SK-N-SH (cell line): ENCODE data around the gene MRPL18. TPM values are rescaled to one million over a fixed set of nuclear protein-coding genes. Genes with fewer than 3 reads are reported as not detected.

ENCODE experiments used
- CTCF ChIA-PET: fragments of 300-600, 350-600 bp; formaldehyde crosslinking; extraction: SDS; loops from one replicate; lab custom pipeline; 2021; lab: Yijun Ruan, JAX
- POLR2A ChIA-PET: fragments of 350-600 bp; sonication (Branson Sonifier 250); formaldehyde crosslinking; extraction: SDS; loops from one replicate; lab custom pipeline; 2020; ENCODE audit warnings: antibody characterized with exemption, inconsistent platforms; lab: Yijun Ruan, JAX
- DNase-seq: peaks from one replicate; pipeline ENCODE4 v3.0.0; 2012
- H2AFZ ChIP-seq: fragments of 200-600 bp; sonication (generic); 2 replicates; pipeline ENCODE4 v1.8.1; 2016; ENCODE audit warnings: antibody characterized with exemption, mild to moderate bottlenecking, low read depth
- H3F3A ChIP-seq: fragments of 200-600 bp; sonication (generic); replicated peaks from 2 replicates; pipeline ENCODE3; 2016; ENCODE audit warnings: antibody characterized with exemption, mild to moderate bottlenecking; ENCODE audit not compliant: insufficient read depth
- H3K27ac ChIP-seq, 2 experiments: fragments of 200-500 bp in 1 of 2; fragments of 200-600 bp in 1 of 2; sonication (Bioruptor generic) in 1 of 2; sonication (generic), shearing (Covaris generic) in 1 of 2; 2 replicates each; pipeline versions ENCODE4 v1.5.1 to v1.6.1; 2014 to 2016; ENCODE audit warnings: low read depth in 2 of 2, inconsistent platforms in 1 of 2, low read length in 1 of 2, mild to moderate bottlenecking in 1 of 2, mixed read lengths in 1 of 2
- H3K27me3 ChIP-seq: fragments of 200-600 bp; sonication (generic), shearing (Covaris generic); 2 replicates; pipeline ENCODE4 v1.6.1; 2016; ENCODE audit warnings: mixed run types; ENCODE audit not compliant: insufficient read depth
- H3K36me3 ChIP-seq, 2 experiments: fragments of 200-500 bp in 1 of 2; fragments of 200-600 bp in 1 of 2; sonication (Bioruptor generic) in 1 of 2; sonication (generic) in 1 of 2; replicated peaks in 1 of 2; 2 replicates each; pipeline versions ENCODE3 to v1.5.1; 2014 to 2016; ENCODE audit warnings: low read length in 1 of 2, mild to moderate bottlenecking in 1 of 2; ENCODE audit not compliant: insufficient read depth in 2 of 2, control insufficient read depth in 1 of 2
- H3K4me1 ChIP-seq, 2 experiments: fragments of 200-500 bp in 1 of 2; fragments of 200-600 bp in 1 of 2; sonication (Bioruptor generic) in 1 of 2; sonication (generic), shearing (Covaris generic) in 1 of 2; 2 replicates each; pipeline versions ENCODE4 v1.5.1 to v1.6.1; 2014 to 2016; ENCODE audit warnings: low read depth in 1 of 2, low read length in 1 of 2, mixed run types in 1 of 2; ENCODE audit not compliant: insufficient read depth in 2 of 2, control insufficient read depth in 1 of 2
- H3K4me2 ChIP-seq: fragments of 200-600 bp; sonication (generic), shearing (Covaris generic); 2 replicates; pipeline ENCODE4 v1.6.1; 2017; ENCODE audit warnings: mixed run types
- H3K4me3 ChIP-seq, 2 experiments: fragments of 200-500 bp in 1 of 2; fragments of 200-600 bp in 1 of 2; sonication (Bioruptor generic) in 1 of 2; sonication (generic), shearing (Covaris generic) in 1 of 2; 2 replicates each; pipeline versions ENCODE4 v1.5.1 to v1.8.1; 2014 to 2016; ENCODE audit warnings: low read depth in 2 of 2, inconsistent platforms in 1 of 2, low read length in 1 of 2, mild to moderate bottlenecking in 1 of 2, mixed read lengths in 1 of 2, moderate library complexity in 1 of 2
- H3K79me2 ChIP-seq: fragments of 200-600 bp; sonication (generic); 2 replicates; pipeline ENCODE4 v1.8.1; 2017; ENCODE audit warnings: mild to moderate bottlenecking; ENCODE audit not compliant: insufficient read depth
- H3K9ac ChIP-seq: fragments of 200-600 bp; sonication (generic); 2 replicates; pipeline ENCODE4 v1.6.1; 2017; ENCODE audit warnings: mixed run types
- H3K9me2 ChIP-seq: fragments of 200-600 bp; sonication (generic); 2 replicates; pipeline ENCODE4 v1.6.1; 2017; ENCODE audit warnings: mixed run types
- H3K9me3 ChIP-seq: fragments of 200-600 bp; sonication (generic); 2 replicates; pipeline ENCODE4 v1.6.1; 2017; ENCODE audit warnings: mixed run types, mild to moderate bottlenecking, moderate library complexity
- H4K20me1 ChIP-seq: fragments of 200-600 bp; sonication (generic); 2 replicates; pipeline ENCODE4 v1.6.1; 2017; ENCODE audit warnings: mild to moderate bottlenecking, mixed run types; ENCODE audit not compliant: insufficient read depth
- CHD2 ChIP-seq: fragments of 150-350 bp; IDR thresholded peaks from 2 replicates; pipeline ENCODE4 v1.6.1; 2018; ENCODE audit warnings: low read length; ENCODE audit not compliant: partially characterized antibody
- CTCF ChIP-seq: fragments of 200-600 bp; sonication (generic); IDR thresholded peaks from 2 replicates; pipeline ENCODE4 v1.6.1; 2017; ENCODE audit warnings: antibody characterized with exemption, mild to moderate bottlenecking, moderate library complexity
- EZH2phosphoT487 ChIP-seq: fragments of 200-600 bp; sonication (generic); IDR thresholded peaks from 2 replicates; pipeline ENCODE4 v1.6.1; 2017; ENCODE audit warnings: low read depth, mixed run types, mild to moderate bottlenecking, antibody characterized with exemption, moderate library complexity, borderline replicate concordance
- FOSL2 ChIP-seq: IDR thresholded peaks from 2 replicates; pipeline ENCODE4 v1.4.0; 2012; ENCODE audit warnings: low read depth, mild to moderate bottlenecking, moderate library complexity, borderline replicate concordance
- GABPA ChIP-seq: IDR thresholded peaks from 2 replicates; pipeline ENCODE4 v1.4.0; 2012; ENCODE audit warnings: low read depth, mild to moderate bottlenecking
- MXI1 ChIP-seq: IDR thresholded peaks from 2 replicates; pipeline ENCODE4 v1.6.1; 2012; ENCODE audit warnings: mild to moderate bottlenecking, low read depth, low read length, improper control_type of control experiment
- RCOR1 ChIP-seq: fragments of 150-350 bp; IDR thresholded peaks from 2 replicates; pipeline ENCODE4 v1.6.1; 2017; ENCODE audit warnings: antibody characterized with exemption, low read length
- RXRA ChIP-seq: IDR thresholded peaks from 2 replicates; pipeline ENCODE4 v1.4.0; 2012; ENCODE audit warnings: low read depth, mild to moderate bottlenecking, borderline replicate concordance
- SIN3A ChIP-seq: IDR thresholded peaks from 2 replicates; pipeline ENCODE4 v1.6.1; 2012; ENCODE audit warnings: low read depth, mild to moderate bottlenecking, low read length, moderate library complexity, borderline replicate concordance
- TAF1 ChIP-seq: IDR thresholded peaks from 2 replicates; pipeline ENCODE4 v1.6.1; 2012; ENCODE audit warnings: low read depth, mild to moderate bottlenecking, low read length, moderate library complexity, borderline replicate concordance
- TCF12 ChIP-seq: IDR thresholded peaks from 2 replicates; pipeline ENCODE4 v1.4.0; 2012
- WGBS: methylation state at CpG from one replicate; pipeline ENCODE4 v1.1.6; 2017; ENCODE audit warnings: low lambda C conversion rate; 5-methylcytosine and 5-hydroxymethylcytosine counted together
- polyA plus RNA-seq, 3 experiments: library from polyadenylated mRNA; depleted of rRNA; stranded (reverse); fragments of >200 nt; gene quantifications; 2 replicates each; pipeline ENCODE4 v1.2.3, GENCODE V29; 2012
- TF ChIP-seq, protein P1 (sequence below): IDR thresholded peaks from 2 replicates; pipeline ENCODE4 v1.4.0; 2012; ENCODE audit warnings: low read depth, borderline replicate concordance
- TF ChIP-seq, protein P2 (sequence below): IDR thresholded peaks from 2 replicates; pipeline ENCODE4 v1.6.1; 2012; ENCODE audit warnings: mild to moderate bottlenecking, low read depth, low read length, moderate library complexity

Gene MRPL18
- polyA plus RNA-seq, 1 of the 3 experiments (the other 2 are of a cell fraction) = 84.4 TPM

DNA sequence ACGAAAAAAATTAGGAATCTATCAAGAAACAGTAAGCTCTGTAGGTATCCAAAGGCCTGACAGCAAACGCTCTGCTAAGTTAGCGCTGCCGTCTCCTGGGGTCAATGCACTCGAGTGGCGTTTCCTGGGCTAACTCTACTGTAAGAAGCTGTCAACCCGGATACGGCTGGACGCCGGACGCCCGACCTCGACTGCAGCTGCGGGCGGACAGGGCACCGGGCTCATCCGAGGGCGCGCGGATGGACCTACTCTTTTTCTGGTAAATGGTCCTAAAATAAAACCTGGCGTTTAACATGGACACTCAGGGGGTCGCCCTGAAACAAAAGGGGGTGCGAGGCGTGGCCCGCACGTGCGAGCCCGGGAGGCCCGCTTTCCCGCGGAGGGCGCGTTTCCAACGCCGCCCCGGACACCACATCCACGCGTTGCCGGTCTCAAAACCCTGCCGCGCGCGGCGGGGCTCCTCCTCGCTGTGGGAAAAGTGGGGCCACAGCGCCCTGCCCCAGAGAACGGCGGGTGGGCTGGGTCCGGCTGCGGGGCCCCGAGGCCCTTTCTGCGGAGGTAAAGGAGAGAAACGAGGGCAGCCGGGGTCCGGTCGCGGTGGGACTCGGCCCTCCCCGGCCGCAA, 1.4 kb upstream of the MRPL18 start:
- POLR2A ChIA-PET = interaction anchor here (2.4 to 2.5 kb wide), 2 partner anchors 28 to 62 kb away, joined by 11 to 25 read pairs; partner anchors contain the start of genes ACAT2 and WTAP
- Histone ChIP-seq H3K27ac (peak overlapping the region; percentile 64 to 88), H2AFZ (no peak overlapping the region), H4K20me1 (peaks cover 19% of the 10 kb centered on the region), H3K4me3 (peak overlapping the region; percentile 73 to 90), H3K27me3 (no peaks in the 10 kb centered on the region), H3K4me1 (peaks cover 10 to 22% of the 10 kb centered on the region in 2 experiments; a peak in 3 of 4 replicates), H3K9me3 (no peaks in the 10 kb centered on the region), H3K79me2 (peaks cover 91% of the 10 kb centered on the region), H3K4me2 (peak overlapping the region; percentile 94)
- 2% methylated on average over 29 of the region's 60 CpGs for WGBS
- DNase-seq = peak; percentile 50
- CTCF ChIA-PET = interaction anchor here (1.3 kb wide), 1 partner anchor 97 kb away, joined by 4 read pairs; no protein-coding TSS in a partner anchor
- TF ChIP-seq RCOR1 (no peak), EZH2phosphoT487 (no peak), RXRA (no peak), MXI1 (peak; percentile 78), GABPA (no peak), CTCF (no peak), TAF1 (no peak), FOSL2 (no peak), SIN3A (peak; percentile 79; the same call in 1 of the 2 replicates), TCF12 (no peak), CHD2 (no peak)
- TF ChIP-seq, protein P1, sequence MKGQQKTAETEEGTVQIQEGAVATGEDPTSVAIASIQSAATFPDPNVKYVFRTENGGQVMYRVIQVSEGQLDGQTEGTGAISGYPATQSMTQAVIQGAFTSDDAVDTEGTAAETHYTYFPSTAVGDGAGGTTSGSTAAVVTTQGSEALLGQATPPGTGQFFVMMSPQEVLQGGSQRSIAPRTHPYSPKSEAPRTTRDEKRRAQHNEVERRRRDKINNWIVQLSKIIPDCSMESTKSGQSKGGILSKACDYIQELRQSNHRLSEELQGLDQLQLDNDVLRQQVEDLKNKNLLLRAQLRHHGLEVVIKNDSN = no peak
- TF ChIP-seq, protein P2, sequence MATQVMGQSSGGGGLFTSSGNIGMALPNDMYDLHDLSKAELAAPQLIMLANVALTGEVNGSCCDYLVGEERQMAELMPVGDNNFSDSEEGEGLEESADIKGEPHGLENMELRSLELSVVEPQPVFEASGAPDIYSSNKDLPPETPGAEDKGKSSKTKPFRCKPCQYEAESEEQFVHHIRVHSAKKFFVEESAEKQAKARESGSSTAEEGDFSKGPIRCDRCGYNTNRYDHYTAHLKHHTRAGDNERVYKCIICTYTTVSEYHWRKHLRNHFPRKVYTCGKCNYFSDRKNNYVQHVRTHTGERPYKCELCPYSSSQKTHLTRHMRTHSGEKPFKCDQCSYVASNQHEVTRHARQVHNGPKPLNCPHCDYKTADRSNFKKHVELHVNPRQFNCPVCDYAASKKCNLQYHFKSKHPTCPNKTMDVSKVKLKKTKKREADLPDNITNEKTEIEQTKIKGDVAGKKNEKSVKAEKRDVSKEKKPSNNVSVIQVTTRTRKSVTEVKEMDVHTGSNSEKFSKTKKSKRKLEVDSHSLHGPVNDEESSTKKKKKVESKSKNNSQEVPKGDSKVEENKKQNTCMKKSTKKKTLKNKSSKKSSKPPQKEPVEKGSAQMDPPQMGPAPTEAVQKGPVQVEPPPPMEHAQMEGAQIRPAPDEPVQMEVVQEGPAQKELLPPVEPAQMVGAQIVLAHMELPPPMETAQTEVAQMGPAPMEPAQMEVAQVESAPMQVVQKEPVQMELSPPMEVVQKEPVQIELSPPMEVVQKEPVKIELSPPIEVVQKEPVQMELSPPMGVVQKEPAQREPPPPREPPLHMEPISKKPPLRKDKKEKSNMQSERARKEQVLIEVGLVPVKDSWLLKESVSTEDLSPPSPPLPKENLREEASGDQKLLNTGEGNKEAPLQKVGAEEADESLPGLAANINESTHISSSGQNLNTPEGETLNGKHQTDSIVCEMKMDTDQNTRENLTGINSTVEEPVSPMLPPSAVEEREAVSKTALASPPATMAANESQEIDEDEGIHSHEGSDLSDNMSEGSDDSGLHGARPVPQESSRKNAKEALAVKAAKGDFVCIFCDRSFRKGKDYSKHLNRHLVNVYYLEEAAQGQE = no peak
- TF ChIP-seq, all 33 proteins: peak for 2
- Histone ChIP-seq H3K36me3 (peaks cover 47 to 67% of the 10 kb centered on the region in 2 experiments), H3F3A (peaks cover 3% of the 10 kb centered on the region), H3K9me2 (no peaks in the 10 kb centered on the region), H3K9ac (peak overlapping the region; percentile 89)
